Gastrocnemius medialis (tissue), 4 donors: ENCODE data around the gene ZNF57. TPM values are rescaled to one million over a fixed set of nuclear protein-coding genes. Genes with fewer than 3 reads are reported as not detected.

Experiments
- ATAC-seq, 2 donors: fragments of 150-250 bp; one replicate each; pipeline ENCODE4 v1.9.1; 2016
- DNase-seq, 2 donors: peaks; one replicate each; pipeline ENCODE4 v3.0.0-alpha.2; 2019
- H3K27ac ChIP-seq, 4 donors: fragments of 200-600 bp; sonication (generic); 1 replicate in 1 of 4; 2 replicates in 3 of 4; pipeline ENCODE4 v1.5.1; 2016 to 2018; ENCODE audit warnings: mild to moderate bottlenecking in 2 of 4, moderate library complexity in 1 of 4
- H3K27me3 ChIP-seq, 3 donors: fragments of 200-600 bp; sonication (generic) in 2 of 3; 1 replicate in 1 of 3; 2 replicates in 2 of 3; pipeline versions ENCODE4 v1.5.1 to v1.6.0; 2016 to 2019; ENCODE audit warnings: mild to moderate bottlenecking in 1 of 3, moderate library complexity in 1 of 3
- H3K36me3 ChIP-seq, 2 donors: fragments of 200-600 bp; sonication (generic) in 1 of 2; one replicate each; pipeline ENCODE4 v1.5.1; 2017 to 2018
- H3K4me1 ChIP-seq, 2 donors: fragments of 200-600 bp; sonication (generic) in 1 of 2; one replicate each; pipeline ENCODE4 v1.5.1; 2016 to 2017; ENCODE audit warnings: mild to moderate bottlenecking in 2 of 2
- H3K4me3 ChIP-seq, 4 donors: fragments of 200-600 bp; sonication (generic) in 3 of 4; 1 replicate in 1 of 4; 2 replicates in 3 of 4; pipeline ENCODE4 v1.5.1; 2016 to 2019; ENCODE audit warnings: mild to moderate bottlenecking in 2 of 4
- H3K9me3 ChIP-seq, 3 donors: fragments of 200-600 bp; sonication (generic) in 2 of 3; 1 replicate in 1 of 3; 2 replicates in 2 of 3; pipeline ENCODE4 v1.5.1; 2016 to 2019
- POLR2A ChIP-seq, 2 donors: fragments of 450-650 bp; IDR thresholded peaks; one replicate each; pipeline ENCODE4 v1.6.1; 2017; ENCODE audit warnings: antibody characterized with exemption in 2 of 2, mild to moderate bottlenecking in 2 of 2, moderate library complexity in 2 of 2
- in situ Hi-C, 4 donors: fragments of 200-750 bp; cut with MboI; loops; one replicate each; pipeline versions ENCODE4 v1.15.0 to v1.8.0; 2017; ENCODE audit warnings: low sequenced_read_pairs in 4 of 4
- intact Hi-C: fragments of 100-400 bp; cut with DNase I; formaldehyde crosslinking; loops from one replicate; pipeline ENCODE4 v1.15.1; 2023; ENCODE audit warnings: low total_unique reads
- total RNA-seq, 4 donors: library from RNA; depleted of rRNA; stranded (reverse); fragments of >200 nt; gene quantifications; one replicate each; pipeline versions ENCODE4 v1.1.0 to v1.2.3, GENCODE V29; 2016
- TF ChIP-seq, protein P1 (sequence below), 5 experiments: fragments of 450-650 bp in 3 of 5; fragments of 200-600 bp in 2 of 5; sonication (generic) in 2 of 5; IDR thresholded peaks in 4 of 5; conservative IDR thresholded peaks in 1 of 5; 1 replicate in 4 of 5; 2 replicates in 1 of 5; pipeline ENCODE4 v1.5.1; 2016 to 2019; ENCODE audit warnings: antibody characterized with exemption in 5 of 5, mild to moderate bottlenecking in 3 of 5, moderate library complexity in 3 of 5

The ZNF57 gene
- total RNA-seq, 4 donors from 2014 or later, result 0.44 to 2.1 (median 0.83) TPM

DNA sequence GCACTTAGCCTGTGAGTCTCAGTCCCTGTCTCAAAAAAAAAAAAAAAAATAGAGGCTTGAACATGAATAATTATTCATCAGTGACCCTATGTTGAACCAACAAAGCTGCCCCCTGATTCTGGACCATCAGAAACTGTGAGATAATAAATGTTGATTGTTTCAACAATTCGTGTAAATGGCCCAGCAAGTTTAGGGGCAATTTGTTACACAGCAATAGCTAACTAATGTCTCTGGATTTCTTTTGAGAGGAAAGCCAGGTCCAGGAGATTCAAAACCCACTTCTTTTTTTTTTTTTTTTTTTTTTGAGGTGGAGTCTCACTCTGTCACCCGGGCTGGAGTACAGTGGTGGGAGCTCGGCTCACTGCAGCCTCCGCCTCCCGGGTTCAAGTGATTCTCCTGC, 64.1 kb downstream of the ZNF57 start:
- Histone ChIP-seq H3K27me3 (no peaks in the 10 kb centered on the region), H3K27ac (no peak overlapping the region), H3K4me3 (no peak overlapping the region), H3K4me1 (peaks cover 6 to 12% of the 10 kb centered on the region in 2 donors), H3K36me3 (no peaks in the 10 kb centered on the region), H3K9me3 (no peaks in the 10 kb centered on the region)
- no peak for ATAC-seq
- in situ Hi-C loops, result loop anchor here in 2 of 4 donors (5.0 to 25.0 kb wide), 5 partner anchors 97 to 197 kb away; partner anchors contain the start of genes GNA11 (in 1 of the 2) and TLE5 (in 1 of the 2)
- no peak for TF ChIP-seq POLR2A (IDR thresholded peaks at IDR 0.05)
- TF ChIP-seq, protein P1, sequence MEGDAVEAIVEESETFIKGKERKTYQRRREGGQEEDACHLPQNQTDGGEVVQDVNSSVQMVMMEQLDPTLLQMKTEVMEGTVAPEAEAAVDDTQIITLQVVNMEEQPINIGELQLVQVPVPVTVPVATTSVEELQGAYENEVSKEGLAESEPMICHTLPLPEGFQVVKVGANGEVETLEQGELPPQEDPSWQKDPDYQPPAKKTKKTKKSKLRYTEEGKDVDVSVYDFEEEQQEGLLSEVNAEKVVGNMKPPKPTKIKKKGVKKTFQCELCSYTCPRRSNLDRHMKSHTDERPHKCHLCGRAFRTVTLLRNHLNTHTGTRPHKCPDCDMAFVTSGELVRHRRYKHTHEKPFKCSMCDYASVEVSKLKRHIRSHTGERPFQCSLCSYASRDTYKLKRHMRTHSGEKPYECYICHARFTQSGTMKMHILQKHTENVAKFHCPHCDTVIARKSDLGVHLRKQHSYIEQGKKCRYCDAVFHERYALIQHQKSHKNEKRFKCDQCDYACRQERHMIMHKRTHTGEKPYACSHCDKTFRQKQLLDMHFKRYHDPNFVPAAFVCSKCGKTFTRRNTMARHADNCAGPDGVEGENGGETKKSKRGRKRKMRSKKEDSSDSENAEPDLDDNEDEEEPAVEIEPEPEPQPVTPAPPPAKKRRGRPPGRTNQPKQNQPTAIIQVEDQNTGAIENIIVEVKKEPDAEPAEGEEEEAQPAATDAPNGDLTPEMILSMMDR (IDR thresholded peaks at IDR 0.05 in 4 of 5, conservative IDR thresholded peaks at IDR 0.05 in 1 of 5), result no peak
- intact Hi-C loops, result no loop called here
- DNase-seq, result no peak

DNA sequence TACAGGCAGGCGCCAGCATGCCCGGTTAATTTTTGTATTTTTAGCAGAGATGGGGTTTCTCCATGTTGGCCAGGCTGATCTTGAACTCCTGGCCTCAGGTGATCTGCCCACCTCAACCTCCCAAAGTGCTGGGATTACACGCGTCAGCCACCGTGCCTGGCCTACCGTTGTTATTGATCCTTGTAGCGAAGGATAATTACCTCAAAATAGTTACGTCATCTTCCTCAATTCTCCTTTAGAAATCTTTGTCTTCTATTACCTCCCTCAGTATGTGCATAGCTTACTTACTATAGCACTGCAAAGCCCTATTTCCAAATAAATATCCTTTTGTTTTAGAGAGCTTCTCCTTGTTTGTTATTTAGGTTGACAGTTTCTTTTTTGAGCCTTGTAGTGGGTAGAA, 67.2 kb downstream of the ZNF57 start:
- Histone ChIP-seq H3K9me3 (no peaks in the 10 kb centered on the region), H3K36me3 (no peaks in the 10 kb centered on the region), H3K4me1 (peaks cover 20 to 35% of the 10 kb centered on the region in 2 donors), H3K27ac (peak overlapping the region in 1 of 4 donors; percentile 81), H3K4me3 (no peak overlapping the region), H3K27me3 (no peaks in the 10 kb centered on the region)
- intact Hi-C loops (no loop called here), in situ Hi-C loops (loop anchor here in 2 of 4 donors (10.0 to 25.0 kb wide), 4 partner anchors 94 to 194 kb away; partner anchors contain the start of genes GNA11 (in 1 of the 2) and TLE5 (in 1 of the 2))
- no peak for DNase-seq
- ATAC-seq, result no peak
- TF ChIP-seq, protein P1 (IDR thresholded peaks at IDR 0.05 in 4 of 5, conservative IDR thresholded peaks at IDR 0.05 in 1 of 5), result no peak
- TF ChIP-seq POLR2A (IDR thresholded peaks at IDR 0.05), result no peak

Other genes starting within 250 kb of the ZNF57 start
- gene GNG7, start 198.2 kb upstream of the ZNF57 start, total RNA-seq, result 1 to 10 TPM in 1 of 4 donors, under 1 TPM in 3; 0.46 to 1.1 (median 0.62) TPM
- 1 to 10 TPM in 2 of 4 donors, under 1 TPM in 1, not detected in 1; 0.62 to 2.5 (median 2.0) TPM for gene DIRAS1, start 179.6 kb upstream of the ZNF57 start, total RNA-seq
- 10 to 100 TPM; 23.1 to 60.9 (median 27.1) TPM for gene SLC39A3, start 160.9 kb upstream of the ZNF57 start, total RNA-seq
- gene SGTA, start 117.7 kb upstream of the ZNF57 start, total RNA-seq, result 100 to 1,000 TPM in 2 of 4 donors, 10 to 100 TPM in 2; 70.0 to 114 (median 91.2) TPM
- gene THOP1, start 115.4 kb upstream of the ZNF57 start, total RNA-seq, result 100 to 1,000 TPM in 1 of 4 donors, 10 to 100 TPM in 3; 31.5 to 114 (median 73.0) TPM
- 1 to 10 TPM; 2.1 to 5.3 (median 2.6) TPM for gene ZNF554, start 81.1 kb upstream of the ZNF57 start, total RNA-seq
- 1 to 10 TPM; 1.9 to 5.5 (median 2.7) TPM for gene ZNF555, start 59.5 kb upstream of the ZNF57 start, total RNA-seq
- under 1 TPM in 2 of 4 donors, not detected in 2; 0.26 to 0.34 TPM for gene ZNF556, start 33.6 kb upstream of the ZNF57 start, total RNA-seq
- gene ZNF77, start 44.0 kb downstream of the ZNF57 start, total RNA-seq, result 1 to 10 TPM; 1.3 to 4.7 (median 1.5) TPM
- gene TLE6, start 76.6 kb downstream of the ZNF57 start, total RNA-seq, result 1 to 10 TPM in 1 of 4 donors, under 1 TPM in 1, not detected in 2; 0.62 to 1.2 TPM
- gene TLE2, start 128.4 kb downstream of the ZNF57 start, total RNA-seq, result 10 to 100 TPM; 26.1 to 48.5 (median 45.2) TPM
- 100 to 1,000 TPM; 437 to 686 (median 474) TPM for gene TLE5, start 161.6 kb downstream of the ZNF57 start, total RNA-seq
- 10 to 100 TPM; 38.3 to 72.5 (median 68.5) TPM for gene GNA11, start 193.4 kb downstream of the ZNF57 start, total RNA-seq
- gene GNA15, start 235.1 kb downstream of the ZNF57 start, total RNA-seq, result 1 to 10 TPM in 1 of 4 donors, under 1 TPM in 3; 0.51 to 1.2 (median 0.81) TPM